PC-3 (cell line): ENCODE data around the gene SRGAP3. TPM values are rescaled to one million over a fixed set of nuclear protein-coding genes. Genes with fewer than 3 reads are reported as not detected.
"Not testable (repeated sequence)": the region's sequence is repeated elsewhere in the genome, so short reads cannot be mapped to it uniquely, and the experiment has no call there.

ENCODE experiments used
- ATAC-seq: fragments of 200-7000 bp; cut with Tn5 transposase; 2 replicates; pipeline ENCODE4 v1.9.1; 2020; ENCODE audit warnings: mild to moderate bottlenecking, moderate library complexity
- BruUV-seq: library from RNA; stranded (reverse); fragments of 400-500 nt; replicated peaks from 2 replicates; lab custom pipeline; 2021; lab: Mats Ljungman, UMichigan
- CTCF ChIA-PET: fragments of 300-600 bp; sonication (Branson Sonifier 250); formaldehyde crosslinking; loops from one replicate; lab custom pipeline; 2022; ENCODE audit warnings: antibody characterized with exemption; lab: Charles Lee
- POLR2A ChIA-PET: fragments of 300-600 bp; sonication (Branson Sonifier 250); formaldehyde crosslinking; loops from one replicate; lab custom pipeline; 2022; ENCODE audit warnings: antibody characterized with exemption; ENCODE audit not compliant: unreplicated experiment; lab: Charles Lee
- DNase-seq: peaks from one replicate; pipeline ENCODE4 v3.0.0-alpha.2; 2015
- H2AFZ ChIP-seq: fragments of 300-600 bp; sonication (generic); 2 replicates; pipeline ENCODE4 v1.6.0; 2016; ENCODE audit warnings: antibody characterized with exemption, low read length
- H3F3A ChIP-seq: fragments of 300-600 bp; sonication (generic); one replicate; pipeline ENCODE4 v1.6.0; 2017; ENCODE audit warnings: antibody characterized with exemption, low read length, control low read depth, mild to moderate bottlenecking; ENCODE audit not compliant: unreplicated experiment
- H3K27ac ChIP-seq: fragments of 300-600 bp; sonication (generic); 2 replicates; pipeline ENCODE4 v1.5.1; 2016; ENCODE audit warnings: mild to moderate bottlenecking, low read length
- H3K27me3 ChIP-seq: fragments of 300-600 bp; sonication (generic); 2 replicates; pipeline ENCODE4 v1.6.1; 2016; ENCODE audit warnings: low read length, mixed read lengths
- H3K36me3 ChIP-seq: fragments of 300-600 bp; sonication (generic); 2 replicates; pipeline ENCODE4 v1.6.1; 2016; ENCODE audit warnings: low read depth, mixed run types, low read length, mixed read lengths
- H3K4me1 ChIP-seq: fragments of 300-600 bp; sonication (generic); 2 replicates; pipeline ENCODE4 v1.5.1; 2016; ENCODE audit warnings: low read length; ENCODE audit not compliant: insufficient read depth
- H3K4me2 ChIP-seq: fragments of 300-600 bp; sonication (generic); 2 replicates; pipeline ENCODE4 v1.6.0; 2016; ENCODE audit warnings: low read length
- H3K4me3 ChIP-seq: fragments of 300-600 bp; sonication (generic); 2 replicates; pipeline ENCODE4 v1.5.1; 2016; ENCODE audit warnings: mild to moderate bottlenecking, low read length, mixed read lengths
- H3K79me2 ChIP-seq: fragments of 300-600 bp; sonication (generic); 2 replicates; pipeline ENCODE4 v1.6.1; 2017; ENCODE audit warnings: low read length, mixed read lengths
- H3K9ac ChIP-seq: fragments of 300-600 bp; sonication (generic); 2 replicates; pipeline ENCODE4 v1.6.0; 2016; ENCODE audit warnings: mild to moderate bottlenecking, low read length
- H3K9me2 ChIP-seq: fragments of 300-600 bp; sonication (generic); replicated peaks from 2 replicates; pipeline ENCODE4 v1.6.1; 2016; ENCODE audit warnings: mixed run types, low read length, mixed read lengths
- H3K9me3 ChIP-seq: fragments of 300-600 bp; sonication (generic); 2 replicates; pipeline ENCODE4 v1.6.1; 2016; ENCODE audit warnings: low read length, mixed read lengths
- H4K20me1 ChIP-seq: fragments of 300-600 bp; sonication (generic); 2 replicates; pipeline ENCODE4 v1.6.1; 2016; ENCODE audit warnings: low read length, mixed read lengths
- CTCF ChIP-seq: fragments of 300-600 bp; sonication (generic); conservative IDR thresholded peaks from 2 replicates; pipeline ENCODE4 v1.5.1; 2017; ENCODE audit warnings: antibody characterized with exemption, low read depth, mild to moderate bottlenecking, low read length
- EZH2 ChIP-seq: fragments of 300-600 bp; sonication (generic); IDR thresholded peaks from one replicate; pipeline ENCODE4 v1.6.1; 2017; ENCODE audit warnings: antibody characterized with exemption, mild to moderate bottlenecking, low read length; ENCODE audit not compliant: unreplicated experiment
- EZH2phosphoT487 ChIP-seq: fragments of 300-600 bp; sonication (generic); IDR thresholded peaks from 2 replicates; pipeline ENCODE4 v1.6.1; 2018; ENCODE audit warnings: mild to moderate bottlenecking, antibody characterized with exemption, low read length, borderline replicate concordance
- intact Hi-C: fragments of 100-400 bp; cut with micrococcal nuclease; formaldehyde crosslinking; loops from 2 replicates; pipeline ENCODE4 v1.9.0; 2023
- total RNA-seq: library from RNA; depleted of rRNA; stranded (reverse); fragments of >200 nt; gene quantifications from 2 replicates; pipeline ENCODE4 v1.2.3, GENCODE V29; 2014

The SRGAP3 gene
- total RNA-seq, 1 experiment from 2014 or later = 7.5 TPM

GRCh38 chr3:9296241-9296640, 46.8 kb upstream of the SRGAP3 start:
- Histone ChIP-seq H3K79me2 (no peaks in the 10 kb centered on the region), H4K20me1 (no peaks in the 10 kb centered on the region), H3K27me3 (no peaks in the 10 kb centered on the region), H3K4me3 (no peak overlapping the region), H3K27ac (no peak overlapping the region), H3K9me3 (no peaks in the 10 kb centered on the region), H3F3A (no peaks in the 10 kb centered on the region), H3K4me2 (no peak overlapping the region), H3K9me2 (no peaks in the 10 kb centered on the region), H3K36me3 (no peaks in the 10 kb centered on the region), H3K9ac (no peak overlapping the region), H3K4me1 (peaks cover 12% of the 10 kb centered on the region), H2AFZ (no peak overlapping the region)
- ChIA-PET POLR2A (no interaction called here), CTCF (no interaction called here)
- TF ChIP-seq EZH2 (no peak), CTCF (no peak), EZH2phosphoT487 (no peak)
- ATAC-seq (no peak), DNase-seq (no peak)
- BruUV-seq = no TSS peak
- intact Hi-C loops = no loop called here

GRCh38 chr3:9295007-9295406, 45.6 kb upstream of the SRGAP3 start:
- no peaks in the 10 kb centered on the region for H3F3A ChIP-seq
- TF ChIP-seq EZH2phosphoT487 (no peak), CTCF (no peak), EZH2 (no peak)
- H3K79me2 ChIP-seq = no peaks in the 10 kb centered on the region
- H3K9ac ChIP-seq = no peak overlapping the region
- H4K20me1 ChIP-seq = no peaks in the 10 kb centered on the region
- no peak overlapping the region for H3K4me2 ChIP-seq
- no peak overlapping the region for H3K27ac ChIP-seq
- H3K9me2 ChIP-seq = no peaks in the 10 kb centered on the region
- no peak overlapping the region for H2AFZ ChIP-seq
- ChIA-PET POLR2A (interaction anchor here (0.6 kb wide), 1 partner anchor 41 kb away, joined by 3 read pairs; no protein-coding TSS in a partner anchor), CTCF (interaction anchor here (0.6 kb wide), 1 partner anchor 104 kb away, joined by 4 read pairs; no protein-coding TSS in a partner anchor)
- no peak overlapping the region for H3K4me3 ChIP-seq
- no peak for DNase-seq
- no peaks in the 10 kb centered on the region for H3K36me3 ChIP-seq
- no TSS peak for BruUV-seq
- H3K27me3 ChIP-seq = no peaks in the 10 kb centered on the region
- intact Hi-C loops = no loop called here
- H3K4me1 ChIP-seq = peaks cover 9% of the 10 kb centered on the region
- H3K9me3 ChIP-seq = no peaks in the 10 kb centered on the region
- no peak for ATAC-seq

- H3K27me3 ChIP-seq, H3K9ac ChIP-seq, ATAC-seq, H3K27ac ChIP-seq, H2AFZ ChIP-seq, DNase-seq, H3K9me2 ChIP-seq, H3K4me3 ChIP-seq, H3K36me3 ChIP-seq, H3F3A ChIP-seq, CTCF ChIA-PET, H3K79me2 ChIP-seq, H3K9me3 ChIP-seq, BruUV-seq, H3K4me2 ChIP-seq, H3K4me1 ChIP-seq, H4K20me1 ChIP-seq: not testable (repeated sequence)
- intact Hi-C loops = loop anchor here (2.0 kb wide), 1 partner anchor 45 kb away; the partner anchor contains the start of gene SRGAP3
- POLR2A ChIA-PET = interaction anchor here (0.6 kb wide), 1 partner anchor 329 kb away, joined by 3 read pairs; no protein-coding TSS in a partner anchor
Measured at GRCh38 chr3:9293953-9294352, 44.5 kb upstream of the SRGAP3 start.
